NCI-H524 (cell line): Measurements from ENCODE around the gene PLEKHG4B.
"Not testable (repeated sequence)": the region's sequence is repeated elsewhere in the genome, so short reads cannot be mapped to it uniquely, and the experiment has no call there.

Experiments
- DNase-seq, 2 experiments: peaks; one replicate each; lab custom pipeline; 2025; lab: John Stamatoyannopoulos, UW

The PLEKHG4B gene

DNA sequence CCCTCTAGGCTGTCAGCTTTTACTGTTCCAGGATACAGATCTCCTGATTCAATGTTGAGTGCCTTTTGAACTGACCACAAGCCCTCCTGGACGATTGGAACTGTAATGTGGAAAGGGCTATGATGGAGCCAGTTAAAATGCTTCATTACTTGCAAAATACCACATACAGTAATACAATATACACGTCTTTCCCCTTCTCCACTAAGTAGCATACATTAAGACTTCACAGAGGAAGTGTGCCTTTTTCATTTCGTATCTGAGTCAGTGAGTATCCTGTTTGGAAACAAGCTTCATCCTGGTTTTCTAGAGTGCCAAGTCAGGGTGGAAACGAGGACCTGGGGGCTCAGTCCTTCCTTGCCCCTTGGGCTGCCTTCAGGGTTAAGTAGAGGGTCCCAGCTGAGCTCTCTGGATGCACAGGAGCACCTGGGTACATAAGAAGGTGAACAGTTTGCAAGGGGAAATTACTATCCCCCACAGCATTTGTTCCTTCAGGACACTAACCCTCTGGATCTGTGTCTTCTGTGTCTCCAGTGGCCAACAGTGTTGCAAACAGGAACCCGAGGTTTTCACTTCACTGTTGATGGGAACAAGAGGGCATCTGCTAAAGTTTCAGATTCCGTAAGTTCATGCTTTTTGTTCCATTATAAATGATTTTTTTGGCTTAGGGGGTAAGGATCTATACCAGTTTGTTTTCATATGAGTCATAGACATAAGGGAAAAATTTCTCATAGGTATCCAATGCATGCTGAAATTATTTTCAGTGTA is 131.2 kb downstream of the PLEKHG4B start:
- not testable (repeated sequence) for DNase-seq

DNA sequence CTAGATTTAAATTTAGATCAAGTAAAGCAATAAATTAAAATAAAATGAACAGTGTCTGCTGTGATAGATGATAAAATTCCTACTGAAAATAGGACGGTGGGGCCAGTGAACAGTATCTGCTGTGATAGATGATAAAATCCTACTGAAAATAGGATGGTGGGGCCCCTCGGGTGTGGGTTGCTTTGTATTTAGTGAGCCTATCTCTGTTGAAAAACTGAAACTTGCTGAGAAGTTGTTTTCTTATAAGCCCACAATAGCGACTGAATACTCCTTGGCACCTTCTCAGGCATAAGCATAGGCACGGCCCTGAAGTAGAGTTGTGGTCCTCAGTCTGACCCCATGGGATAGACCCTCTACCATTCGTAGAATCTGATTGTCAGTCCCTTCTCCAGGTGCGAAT is 131.8 kb downstream of the PLEKHG4B start:
- DNase-seq: no peak

DNA sequence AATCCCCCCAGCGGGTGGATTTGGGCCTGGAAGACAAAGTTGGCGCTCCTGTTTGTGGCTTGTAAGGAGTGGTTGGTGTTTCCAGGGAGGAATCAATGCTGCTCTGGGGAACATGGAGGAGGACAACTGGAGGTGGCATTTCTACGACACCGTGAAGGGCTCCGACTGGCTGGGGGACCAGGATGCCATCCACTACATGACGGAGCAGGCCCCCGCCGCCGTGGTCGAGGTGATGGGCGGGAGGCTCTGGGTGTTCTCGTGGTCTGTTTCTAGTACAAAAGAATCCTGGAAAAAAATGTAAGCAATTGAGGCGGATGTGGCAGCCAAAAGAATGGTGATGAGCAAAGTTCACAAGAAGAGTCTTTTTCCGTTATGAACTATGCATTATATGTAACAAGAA is 133.4 kb downstream of the PLEKHG4B start:
- no peak for DNase-seq

DNA sequence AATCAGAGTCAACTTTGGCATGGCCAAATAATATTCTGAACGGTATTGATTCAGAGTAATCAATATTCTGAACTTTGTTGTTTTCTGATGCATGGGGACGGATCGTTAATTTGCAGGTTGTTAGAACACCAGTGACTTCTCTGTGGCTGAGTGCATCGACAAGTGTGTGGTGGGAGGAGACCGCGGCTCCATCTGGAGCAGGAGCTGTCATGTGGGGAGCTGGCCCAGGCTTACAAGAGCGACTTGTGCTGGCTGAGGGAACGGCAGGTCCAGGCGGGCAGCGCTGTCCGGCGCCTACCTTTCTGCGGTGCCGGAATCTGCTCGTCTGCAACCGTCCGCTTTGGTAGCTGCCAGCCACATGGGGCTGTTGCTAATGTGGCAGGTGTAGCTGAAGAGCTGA is 135.4 kb downstream of the PLEKHG4B start:
- DNase-seq: not testable (repeated sequence)

DNA sequence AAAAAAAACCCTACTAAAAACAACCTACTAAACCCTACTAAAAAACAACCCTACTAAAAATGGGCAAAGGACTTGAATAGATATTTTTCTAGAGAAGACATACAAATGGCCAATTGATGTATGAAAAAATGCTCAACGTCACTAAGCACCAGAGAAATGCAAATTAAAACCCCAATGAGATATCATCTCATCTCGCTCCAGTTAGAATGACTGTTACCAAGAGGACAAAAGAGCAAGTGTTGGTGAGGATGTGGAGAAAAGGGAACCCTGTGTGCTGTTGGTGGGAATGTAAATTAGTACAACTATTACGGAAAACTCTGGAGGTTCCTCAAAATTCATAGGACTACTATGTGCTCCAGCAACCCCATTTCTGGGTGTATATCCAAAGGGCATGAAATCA is 136.9 kb downstream of the PLEKHG4B start:
- DNase-seq: no peak

DNA sequence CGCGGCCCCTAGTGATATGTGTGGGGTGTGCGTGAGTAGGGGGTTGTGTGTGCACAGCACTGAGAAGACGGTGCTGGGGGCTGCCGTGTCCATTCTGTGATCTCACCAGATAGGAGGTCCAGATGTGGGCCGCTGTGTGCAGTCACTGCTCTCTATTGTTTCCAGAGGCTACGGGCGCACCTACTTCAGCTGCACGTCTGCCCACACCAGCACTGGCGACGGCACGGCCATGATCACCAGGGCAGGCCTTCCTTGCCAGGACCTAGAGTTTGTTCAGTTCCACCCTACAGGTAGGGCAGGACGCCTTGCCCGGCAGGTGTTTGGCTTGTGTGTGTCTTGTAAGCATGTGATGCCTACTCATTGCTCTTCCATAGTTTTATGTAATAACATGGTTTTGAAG is 138.7 kb downstream of the PLEKHG4B start:
- DNase-seq: no peak

DNA sequence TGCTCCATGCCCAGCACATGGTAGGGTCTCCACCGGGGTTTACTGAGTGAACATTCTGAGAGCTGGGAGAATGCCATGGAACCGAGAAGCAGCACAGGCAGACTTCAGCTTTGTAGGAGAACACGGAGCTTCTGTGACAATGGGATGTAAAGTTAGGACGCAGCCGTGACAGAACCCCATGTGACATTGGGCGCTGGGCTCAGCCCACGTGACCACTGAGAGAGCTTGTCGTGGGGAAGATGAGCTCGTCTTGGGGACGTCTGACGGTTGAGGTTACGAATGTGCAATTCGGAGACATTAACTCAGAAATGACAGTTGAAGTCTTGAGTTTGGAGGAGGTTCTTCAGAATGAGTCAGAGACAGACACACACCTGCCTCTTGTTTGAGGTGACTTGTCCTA is 139.7 kb downstream of the PLEKHG4B start:
- DNase-seq: no peak

DNA sequence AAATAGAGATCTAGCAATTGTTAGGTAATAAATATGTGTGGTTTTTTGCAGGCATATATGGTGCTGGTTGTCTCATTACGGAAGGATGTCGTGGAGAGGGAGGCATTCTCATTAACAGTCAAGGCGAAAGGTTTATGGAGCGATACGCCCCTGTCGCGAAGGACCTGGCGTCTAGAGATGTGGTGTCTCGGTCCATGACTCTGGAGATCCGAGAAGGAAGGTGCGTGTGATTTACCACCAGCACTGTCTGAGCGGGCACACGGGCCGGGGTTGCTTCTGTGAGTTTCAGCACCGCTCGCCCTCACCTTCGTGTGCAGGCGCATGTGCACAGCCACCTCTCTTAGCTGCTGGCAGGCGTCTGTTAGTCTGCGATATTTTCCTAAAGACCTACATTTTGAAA is 141.5 kb downstream of the PLEKHG4B start:
- DNase-seq: not testable (repeated sequence)

DNA sequence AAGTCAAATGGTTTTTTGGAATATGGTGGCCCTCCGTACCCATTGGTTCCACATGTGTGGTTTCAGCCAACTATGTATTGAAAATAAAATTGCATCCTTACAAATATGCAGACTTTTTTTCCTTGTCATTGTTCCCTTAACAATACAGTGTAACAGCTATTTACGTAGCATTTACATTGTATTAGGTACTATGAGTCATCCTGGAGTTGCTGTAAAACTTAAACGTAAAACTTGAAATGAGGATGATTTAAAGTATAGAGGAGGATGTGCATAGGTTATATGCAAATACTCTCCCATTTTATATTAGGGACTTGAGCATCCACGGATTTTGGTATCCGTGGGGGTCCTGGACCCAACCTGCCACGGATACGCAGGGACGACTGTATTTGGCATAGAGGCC is 142.5 kb downstream of the PLEKHG4B start:
- DNase-seq: no peak

DNA sequence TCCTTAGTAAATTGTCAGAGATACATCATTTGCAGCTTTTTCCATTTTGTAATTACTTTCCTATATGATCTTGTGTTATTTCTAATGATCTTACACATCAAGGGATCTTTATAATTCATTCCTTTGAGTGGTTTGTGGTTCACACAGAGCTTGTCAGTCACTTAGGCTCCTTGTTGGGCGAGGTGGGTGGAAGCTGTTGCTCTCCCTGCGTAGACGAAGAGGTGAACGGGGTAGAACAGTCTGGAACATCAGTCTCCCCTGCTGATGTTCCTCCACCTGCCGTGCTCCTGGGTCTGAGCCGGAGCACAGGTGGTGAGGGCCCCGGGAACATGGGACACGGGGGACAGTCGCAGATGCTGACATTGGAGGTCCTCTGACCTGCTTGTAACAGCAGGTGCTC is 143.6 kb downstream of the PLEKHG4B start:
- DNase-seq: not testable (repeated sequence)

DNA sequence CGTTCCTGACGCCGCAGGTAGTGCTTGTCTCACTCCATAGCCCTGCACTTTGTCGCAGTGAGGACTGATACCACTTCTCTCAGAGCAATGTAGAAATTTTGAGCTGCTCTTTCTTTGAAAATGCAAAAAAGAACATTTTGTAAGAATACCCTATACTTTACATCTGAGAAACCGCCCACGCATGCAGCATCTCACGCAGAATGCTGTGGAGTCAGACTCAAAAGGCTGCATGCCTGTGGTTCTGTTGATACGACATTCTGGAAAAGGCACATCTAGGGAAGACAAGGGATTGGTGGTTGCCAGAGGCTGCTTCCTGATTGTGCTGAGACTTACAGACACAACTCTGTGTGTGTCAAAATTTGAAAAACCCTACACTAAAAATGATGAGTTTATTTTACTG is 146.0 kb downstream of the PLEKHG4B start:
- not testable (repeated sequence) for DNase-seq
